Ovary (tissue), 10 donors: ENCODE measurements around the gene TRMT10C. TPM values are rescaled to one million over a fixed set of nuclear protein-coding genes. Genes with fewer than 3 reads are reported as not detected.

ENCODE experiments used
- DNase-seq, 5 donors: peaks; one replicate each; pipeline ENCODE4 v3.0.0-alpha.2; 2019 to 2020
- H3K27ac ChIP-seq, 2 donors: fragments of 200-600 bp; one replicate each; pipeline versions ENCODE4 v1.5.1 to v1.8.0; 2019 to 2022
- H3K27me3 ChIP-seq: fragments of 200-600 bp; one replicate; pipeline ENCODE4 v1.8.0; 2022
- H3K36me3 ChIP-seq: fragments of 200-600 bp; sonication (generic); one replicate; pipeline ENCODE4 v1.5.1; 2019
- H3K4me1 ChIP-seq: one replicate; pipeline ENCODE4 v1.8.1; 2013; ENCODE audit warnings: mild to moderate bottlenecking, moderate library complexity; ENCODE audit not compliant: insufficient read depth
- H3K4me3 ChIP-seq: fragments of 200-600 bp; sonication (generic); one replicate; pipeline ENCODE4 v1.5.1; 2017
- H3K9me3 ChIP-seq, 2 donors: fragments of 200-600 bp in 1 of 2; sonication (generic) in 1 of 2; one replicate each; pipeline versions ENCODE4 v1.5.1 to v1.8.1; 2013 to 2019; ENCODE audit warnings: mild to moderate bottlenecking in 1 of 2, moderate library complexity in 1 of 2
- CTCF ChIP-seq, 3 donors: fragments of 450-650 bp in 2 of 3; fragments of 200-600 bp in 1 of 3; IDR thresholded peaks; one replicate each; pipeline versions ENCODE4 v1.5.1 to v1.8.0; 2016 to 2022; ENCODE audit warnings: antibody characterized with exemption in 3 of 3, mild to moderate bottlenecking in 1 of 3
- EP300 ChIP-seq: sonication (generic); formaldehyde crosslinking; IDR thresholded peaks from one replicate; pipeline ENCODE4 v1.6.1; 2017; ENCODE audit warnings: antibody characterized with exemption
- POLR2A ChIP-seq: fragments of 450-650 bp; IDR thresholded peaks from one replicate; pipeline ENCODE4 v1.6.1; 2017; ENCODE audit warnings: antibody characterized with exemption, mild to moderate bottlenecking, moderate library complexity
- WGBS, 3 donors: extraction: QIAGEN DNeasy Blood & Tissue Kit in 1 of 3; methylation state at CpG; one replicate each; pipeline versions ENCODE4 v1.1.5 to v1.1.7; 2013 to 2017; 5-methylcytosine and 5-hydroxymethylcytosine counted together
- intact Hi-C, 4 donors: fragments of 100-400 bp; cut with DNase I; formaldehyde crosslinking; loops; one replicate each; pipeline versions ENCODE4 v1.11.0 to v1.15.1; 2022 to 2023
- long read RNA-seq, 3 donors: library from polyadenylated mRNA in 2 of 3; unstranded in 2 of 3; transcript quantifications; one replicate each; pipeline ENCODE4 v2.0.0 and lab custom pipeline, GENCODE V29; 2021 to 2026
- polyA plus RNA-seq, 2 donors: library from polyadenylated mRNA; stranded (reverse); fragments of 200-250 nt in 1 of 2; fragments of 350-450 nt in 1 of 2; fragmentation: Illumina TruSeq in 1 of 2; extraction: RNeasy Lipid Tissue Mini Kit (QIAGEN cat#74804) in 1 of 2; gene quantifications; one replicate each; pipeline ENCODE4 v1.2.3, GENCODE V29; 2013 to 2014
- total RNA-seq, 7 donors: library from RNA; depleted of rRNA in 2 of 7; stranded (reverse); fragments of >200 nt in 2 of 7; fragmentation: NEBNext Ultra II Directional in 3 of 7; extraction: Animal tissue kit (Norgen Biotek cat#: 25700) in 3 of 7; gene quantifications; one replicate each; pipeline versions ENCODE4 v1.1.0 to v1.2.4, GENCODE V29; 2016 to 2023
- donor health status: DM: no; HTN: no; CAD: no; lungs with moderate emphysema.
- donor health status: DM: no; HTN: no; CAD: no.
- donor health status: Bipolar disorder and iron deficiency.
- donor health status: DM: yes; HTN: yes; CAD: no.
- donor health status: DM: no; HTN: no; CAD: no.
- donor health status: DM: yes; HTN: yes; CAD: no.

The TRMT10C gene
- total RNA-seq (10 to 100 TPM; 15.9 to 23.3 (median 20.4) TPM), polyA plus RNA-seq (10 to 100 TPM; 13.9 to 18.5 TPM)
- long read RNA-seq, donor 1, transcript TRMT10C-201 (2 exons, 1,819 nt): major isoform, 28 of 29 reads
- long read RNA-seq, donor 1, partial matches to known transcripts: 0 of 29 reads
- long read RNA-seq, donor 1, other reads (novel, unspliced or antisense): 1 of 29 reads
- long read RNA-seq, donor 2, transcript TRMT10C-201 (2 exons, 1,819 nt): major isoform, 45 of 2,508 reads
- long read RNA-seq, donor 2, partial matches to known transcripts: 2,463 of 2,508 reads
- long read RNA-seq, donor 2, other reads (novel, unspliced or antisense): 0 of 2,508 reads
- long read RNA-seq, donor 3, transcript TRMT10C-201 (2 exons, 1,819 nt): major isoform, 28 of 28 reads
- long read RNA-seq, donor 3, partial matches to known transcripts: 0 of 28 reads
- long read RNA-seq, donor 3, other reads (novel, unspliced or antisense): 0 of 28 reads

GRCh38 chr3:101561630-101562328, at the start of gene TRMT10C:
TSS of gene TRMT10C (plus strand) at chr3:101561868. CDS start at chr3:101564782, 2,914 bp downstream.
- DNase-seq: peak; percentile 85 to 93 (median 90)
- Histone ChIP-seq H3K4me1 (peaks cover 6% of the 10 kb centered on the region), H3K27me3 (no peaks in the 10 kb centered on the region), H3K4me3 (peak within 1 kb of the TSS; percentile 61), H3K36me3 (no peaks in the 10 kb centered on the region), H3K9me3 (no peaks in the 10 kb centered on the region), H3K27ac (peak within 1 kb of the TSS; percentile 59 to 84)
- TF ChIP-seq CTCF (IDR thresholded peaks at IDR 0.05): no peak
- peak; percentile 64 for TF ChIP-seq POLR2A
- no peak for TF ChIP-seq EP300
- intact Hi-C loops: no loop called here
- 0% methylated on average over 35 of the region's 35 CpGs for WGBS, 3 donors

- 0% methylated on average over 9 of the region's 9 CpGs for WGBS, 3 donors
- intact Hi-C loops: no loop called here
- H3K36me3 ChIP-seq: no peaks in the 10 kb centered on the region
These were observed 49.3 kb upstream of the TRMT10C start for GRCh38 chr3:101512396-101512645.

GRCh38 chr3:101512646-101513418, 48.8 kb upstream of the TRMT10C start, which contains the start of gene SENP7:
TSS of gene SENP7 (minus strand) at chr3:101513212. CDS start at chr3:101513130, 82 bp downstream.
- no peaks in the 10 kb centered on the region for H3K36me3 ChIP-seq
- H3K27ac ChIP-seq: peak within 1 kb of the TSS; percentile 76 to 88
- DNase-seq: peak; percentile 84 to 90 (median 88)
- WGBS, 3 donors: 0 to 1% (median 1%) methylated on average over 53 to 54 of the region's 54 CpGs
- peaks cover 4% of the 10 kb centered on the region for H3K4me1 ChIP-seq
- intact Hi-C loops: no loop called here
- H3K27me3 ChIP-seq: no peaks in the 10 kb centered on the region
- no peak for TF ChIP-seq CTCF (IDR thresholded peaks at IDR 0.05)
- peak; percentile 49 for TF ChIP-seq POLR2A
- peak; percentile 44 for TF ChIP-seq EP300
- H3K4me3 ChIP-seq: peak within 1 kb of the TSS; percentile 85
- no peaks in the 10 kb centered on the region for H3K9me3 ChIP-seq

More at GRCh38 chr3:101512396-101512645, 49.3 kb upstream of the TRMT10C start:
- H3K4me3 ChIP-seq: peak overlapping the region; percentile 85
- H3K4me1 ChIP-seq: peaks cover 4% of the 10 kb centered on the region
- DNase-seq: no peak
- H3K9me3 ChIP-seq: no peaks in the 10 kb centered on the region
- no peak for TF ChIP-seq CTCF (IDR thresholded peaks at IDR 0.05)
- no peak for TF ChIP-seq EP300
- no peak for TF ChIP-seq POLR2A
- no peaks in the 10 kb centered on the region for H3K27me3 ChIP-seq
- H3K27ac ChIP-seq: peak overlapping the region; percentile 76 to 88

GRCh38 chr3:101513419-101513986, 48.2 kb upstream of the TRMT10C start:
- Histone ChIP-seq H3K27me3 (no peaks in the 10 kb centered on the region), H3K4me3 (peak overlapping the region; percentile 85), H3K9me3 (no peaks in the 10 kb centered on the region), H3K4me1 (peaks cover 4% of the 10 kb centered on the region), H3K36me3 (no peaks in the 10 kb centered on the region), H3K27ac (peak overlapping the region; percentile 65 to 76)
- 5 to 10% (median 5%) methylated on average over 12 of the region's 12 CpGs for WGBS, 3 donors
- intact Hi-C loops: no loop called here
- TF ChIP-seq CTCF (IDR thresholded peaks at IDR 0.05) (no peak), POLR2A (no peak), EP300 (no peak)
- no peak for DNase-seq
